ENCODE measurements around the gene NDUFS2. TPM values are rescaled to one million over a fixed set of nuclear protein-coding genes. Genes with fewer than 3 reads are reported as not detected.

NDUFS2 gene
- total and polyA plus RNA-seq, 9 of the 15 experiments (the other 6 are each of a cell fraction or from before 2014, with no cell fraction given), result 70.0 to 176 (median 141) TPM

DNA sequence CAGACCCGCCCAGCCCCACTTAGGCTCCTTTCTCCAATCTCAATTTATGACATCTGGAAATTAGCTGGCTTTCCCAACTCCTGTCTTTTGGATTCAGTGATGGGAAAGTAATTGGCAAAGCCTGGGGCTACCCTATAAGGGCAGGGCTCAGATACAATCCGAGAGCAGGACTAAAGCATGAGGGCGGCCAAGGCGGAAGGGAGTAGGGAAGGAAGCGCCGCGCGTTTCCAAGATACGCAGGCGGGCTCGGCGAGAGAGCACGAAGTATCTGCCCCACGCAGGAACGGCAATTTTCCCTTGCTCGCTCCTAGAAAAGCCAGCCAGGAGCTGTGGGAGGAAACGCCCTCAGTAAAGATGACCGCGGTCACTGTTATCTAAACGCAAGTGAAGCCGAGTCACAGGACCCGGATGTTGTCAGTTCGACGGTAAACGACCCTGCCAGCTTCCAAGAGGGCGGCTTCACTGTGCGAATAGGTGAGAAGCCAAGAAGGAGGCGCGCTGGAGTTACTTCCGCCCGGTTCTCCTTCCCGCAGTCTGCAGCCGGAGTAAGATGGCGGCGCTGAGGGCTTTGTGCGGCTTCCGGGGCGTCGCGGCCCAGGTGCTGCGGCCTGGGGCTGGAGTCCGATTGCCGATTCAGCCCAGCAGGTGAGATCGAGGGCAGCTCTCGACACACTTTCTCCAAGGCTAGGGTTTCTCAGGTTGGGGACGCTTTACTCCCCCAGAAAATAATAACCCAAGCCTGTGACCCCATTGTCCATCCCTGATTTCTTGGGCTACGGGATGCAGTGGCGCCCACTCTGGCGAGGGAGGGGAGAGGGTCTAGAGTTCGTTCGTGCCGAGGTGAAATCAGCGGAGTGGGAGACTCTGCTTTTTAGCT, at the start of gene NDUFS2 (continued):
- TF ChIP-seq ETV1 (tag; conservative IDR thresholded peaks at IDR 0.05; ENCODE audit: low read depth) (peak; percentile 89), NFRKB (IDR thresholded peaks at IDR 0.05; ENCODE audit: low read depth) (peak; percentile 94; the same call in 1 of the 2 replicates), ZNF212 (CRISPR knock-in tag; IDR thresholded peaks at IDR 0.05) (no peak), NELFE (IDR thresholded peaks at IDR 0.05; ENCODE audit: insufficient read depth, insufficient read length) (no peak), HMG20A (CRISPR knock-in tag; conservative IDR thresholded peaks at IDR 0.05) (no peak), ZNF143 (CRISPR knock-in tag; IDR thresholded peaks at IDR 0.05) (no peak), NFIC (IDR thresholded peaks at IDR 0.05) (peak; percentile 28; the same call in 1 of the 2 replicates), HDGF (IDR thresholded peaks at IDR 0.05) (no peak), ILF3 (IDR thresholded peaks at IDR 0.05; ENCODE audit: borderline replicate concordance) (no peak), SAFB (IDR thresholded peaks at IDR 0.05; ENCODE audit: borderline replicate concordance, low read depth, low read length) (no peak), RNF2 (IDR thresholded peaks at IDR 0.05) (no peak; the same call in 1 of the 2 replicates), MYC (IDR thresholded peaks at IDR 0.05; ENCODE audit: low read depth, low read length) (peak; percentile 69; the same call in 1 of the 2 replicates), MYC (CRISPR knock-in tag; IDR thresholded peaks at IDR 0.05; ENCODE audit: borderline replicate concordance, low read depth) (no peak), NRF1 (conservative IDR thresholded peaks at IDR 0.05 in 1 of 2, IDR thresholded peaks at IDR 0.05 in 1 of 2) (peak; percentile 61 to 67), TRIM24 (IDR thresholded peaks at IDR 0.05) (no peak), CCNT2 (IDR thresholded peaks at IDR 0.05; ENCODE audit: borderline replicate concordance, extremely low read depth, insufficient read length, low read depth, low read length) (no peak), PATZ1 (CRISPR knock-in tag; IDR thresholded peaks at IDR 0.05; ENCODE audit: borderline replicate concordance) (no peak), ASH1L (IDR thresholded peaks at IDR 0.05; ENCODE audit: borderline replicate concordance, low read depth, partially characterized antibody) (peak; percentile 56), ZNF778 (CRISPR knock-in tag; IDR thresholded peaks at IDR 0.05) (no peak), ZNF280B (CRISPR knock-in tag; IDR thresholded peaks at IDR 0.05) (no peak), EWSR1 (IDR thresholded peaks at IDR 0.05; ENCODE audit: borderline replicate concordance, low read depth, partially characterized antibody) (no peak), CHCHD3 (CRISPR knock-in tag; IDR thresholded peaks at IDR 0.05) (no peak), KAT7 (CRISPR knock-in tag; IDR thresholded peaks at IDR 0.05; ENCODE audit: borderline replicate concordance) (peak; percentile 66; the same call in 1 of the 2 replicates), XRCC4 (IDR thresholded peaks at IDR 0.05; ENCODE audit: extremely low read depth, insufficient read depth, insufficient read length) (no peak)
- TF ChIP-seq, protein P1, sequence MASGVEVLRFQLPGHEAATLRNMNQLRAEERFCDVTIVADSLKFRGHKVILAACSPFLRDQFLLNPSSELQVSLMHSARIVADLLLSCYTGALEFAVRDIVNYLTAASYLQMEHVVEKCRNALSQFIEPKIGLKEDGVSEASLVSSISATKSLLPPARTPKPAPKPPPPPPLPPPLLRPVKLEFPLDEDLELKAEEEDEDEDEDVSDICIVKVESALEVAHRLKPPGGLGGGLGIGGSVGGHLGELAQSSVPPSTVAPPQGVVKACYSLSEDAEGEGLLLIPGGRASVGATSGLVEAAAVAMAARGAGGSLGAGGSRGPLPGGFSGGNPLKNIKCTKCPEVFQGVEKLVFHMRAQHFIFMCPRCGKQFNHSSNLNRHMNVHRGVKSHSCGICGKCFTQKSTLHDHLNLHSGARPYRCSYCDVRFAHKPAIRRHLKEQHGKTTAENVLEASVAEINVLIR (CRISPR knock-in tag; IDR thresholded peaks at IDR 0.05), result peak; percentile 20
